Right kidney (tissue), 1 donor: ENCODE data around the gene CRTC1.
"Not testable (repeated sequence)": the region's sequence is repeated elsewhere in the genome, so short reads cannot be mapped to it uniquely, and the experiment has no call there.

Experiments used
- DNase-seq: peaks from one replicate; pipeline ENCODE4 v3.0.0-alpha.2; 2016

Gene CRTC1

DNA sequence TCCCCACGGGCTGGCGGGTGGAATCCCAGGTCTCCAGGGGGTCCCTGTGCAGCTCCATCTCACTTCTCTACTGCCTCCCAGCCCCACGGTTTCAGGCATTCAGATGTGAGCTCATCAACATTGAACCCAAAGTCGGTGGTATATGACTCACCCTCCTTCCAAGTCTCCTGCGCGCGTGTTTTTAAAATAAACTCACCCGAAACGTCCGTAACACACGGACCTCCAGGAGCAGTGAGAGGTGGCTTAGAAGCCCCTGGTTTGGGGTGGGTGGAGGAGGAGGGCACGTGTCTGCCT lies 14.0 kb upstream of the CRTC1 start:
- DNase-seq = no peak

DNA sequence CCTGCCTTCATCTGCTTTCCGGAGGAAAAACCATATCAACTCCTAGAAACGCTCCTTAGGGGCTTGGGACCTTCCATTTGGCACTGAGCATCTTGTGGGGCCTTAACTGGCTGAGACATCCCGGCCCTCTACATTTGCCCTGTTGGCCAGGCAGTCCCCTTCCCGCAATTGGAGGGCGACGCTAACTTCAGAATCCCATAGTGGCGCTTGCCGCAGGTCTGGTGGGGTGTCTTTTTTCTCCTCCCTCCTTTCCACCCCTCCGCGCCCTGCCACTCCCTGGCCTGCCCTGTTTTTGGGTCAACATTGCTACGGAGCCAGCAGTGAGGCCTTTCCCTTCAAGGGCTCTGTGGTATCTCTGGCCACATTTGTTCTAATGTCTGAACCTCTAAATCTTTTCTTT lies 13.6 kb upstream of the CRTC1 start:
- no peak for DNase-seq

DNA sequence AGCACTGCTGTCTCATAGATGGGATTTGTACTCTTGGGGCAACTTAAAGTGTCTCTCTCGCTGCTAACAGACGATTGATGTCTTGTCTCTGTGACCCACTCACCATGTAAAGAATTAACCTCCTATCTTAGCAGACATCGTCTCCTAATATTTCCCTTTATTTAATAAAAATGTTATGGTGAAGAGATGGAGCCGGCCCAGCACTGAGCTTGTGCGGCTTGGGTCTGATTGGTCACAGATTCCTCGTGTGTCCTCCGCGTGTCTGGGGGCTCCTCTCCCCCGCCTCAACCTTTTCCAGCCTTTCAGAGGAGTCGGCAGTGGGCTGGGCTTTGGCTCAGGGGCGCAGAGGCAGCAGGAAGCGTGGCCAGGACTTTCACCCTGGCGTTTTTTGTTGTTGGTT lies 13.2 kb upstream of the CRTC1 start:
- DNase-seq = no peak

DNA sequence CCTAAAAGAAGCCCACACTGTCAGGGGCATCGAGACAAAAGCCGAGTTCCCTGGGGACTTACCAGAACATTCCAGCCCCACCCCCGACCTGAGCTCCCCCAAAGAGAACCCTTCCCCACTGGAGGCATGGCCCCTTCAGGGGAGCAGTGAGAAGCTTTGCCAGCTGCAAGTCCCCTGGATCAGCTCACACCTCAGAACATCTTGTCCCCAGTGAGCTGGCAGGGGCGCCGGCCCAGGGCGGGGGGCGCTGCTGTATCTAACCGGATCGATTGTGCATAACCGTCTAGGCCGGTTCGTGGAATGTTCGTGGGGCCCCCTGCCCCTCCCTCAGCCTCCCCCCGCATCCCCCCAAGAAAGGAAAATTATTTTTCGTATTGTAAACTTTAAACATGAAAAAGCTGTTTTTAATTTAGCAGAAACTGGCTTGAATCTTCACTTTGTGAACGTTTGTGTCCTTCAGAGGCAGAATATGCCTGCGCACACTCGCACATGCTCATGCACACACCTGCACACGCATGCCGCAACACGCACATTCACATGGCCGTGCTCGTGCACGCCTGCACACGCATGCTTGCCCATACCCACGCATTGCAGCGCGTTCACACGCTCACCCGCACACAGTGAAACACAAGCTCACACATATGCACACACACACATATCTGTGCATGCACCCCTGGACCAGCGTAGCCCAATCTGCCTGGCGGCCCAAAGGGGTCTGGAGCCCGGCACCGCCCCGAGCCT lies 12.0 kb upstream of the CRTC1 start:
- DNase-seq = no peak

DNA sequence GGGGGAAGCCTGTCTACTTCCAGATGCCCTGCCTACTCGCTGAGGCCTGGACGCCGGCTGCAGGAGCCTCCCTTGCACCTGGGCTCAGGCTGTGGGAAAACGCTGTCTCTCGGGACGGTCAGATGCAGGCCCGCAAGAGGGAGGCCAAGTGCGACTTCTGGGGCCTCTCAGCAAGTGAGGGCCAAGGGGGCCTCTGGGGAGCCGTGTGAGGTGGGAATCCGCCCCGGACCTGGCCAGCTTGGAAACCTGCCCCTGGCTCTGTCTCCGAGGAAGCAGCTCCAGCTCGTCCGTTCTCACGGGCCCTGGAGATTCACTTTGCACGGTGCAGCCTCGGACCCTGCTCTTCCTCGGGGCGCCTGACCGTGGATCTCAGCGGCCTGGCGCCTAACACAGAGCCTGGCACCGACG lies 11.4 kb upstream of the CRTC1 start:
- no peak for DNase-seq

DNA sequence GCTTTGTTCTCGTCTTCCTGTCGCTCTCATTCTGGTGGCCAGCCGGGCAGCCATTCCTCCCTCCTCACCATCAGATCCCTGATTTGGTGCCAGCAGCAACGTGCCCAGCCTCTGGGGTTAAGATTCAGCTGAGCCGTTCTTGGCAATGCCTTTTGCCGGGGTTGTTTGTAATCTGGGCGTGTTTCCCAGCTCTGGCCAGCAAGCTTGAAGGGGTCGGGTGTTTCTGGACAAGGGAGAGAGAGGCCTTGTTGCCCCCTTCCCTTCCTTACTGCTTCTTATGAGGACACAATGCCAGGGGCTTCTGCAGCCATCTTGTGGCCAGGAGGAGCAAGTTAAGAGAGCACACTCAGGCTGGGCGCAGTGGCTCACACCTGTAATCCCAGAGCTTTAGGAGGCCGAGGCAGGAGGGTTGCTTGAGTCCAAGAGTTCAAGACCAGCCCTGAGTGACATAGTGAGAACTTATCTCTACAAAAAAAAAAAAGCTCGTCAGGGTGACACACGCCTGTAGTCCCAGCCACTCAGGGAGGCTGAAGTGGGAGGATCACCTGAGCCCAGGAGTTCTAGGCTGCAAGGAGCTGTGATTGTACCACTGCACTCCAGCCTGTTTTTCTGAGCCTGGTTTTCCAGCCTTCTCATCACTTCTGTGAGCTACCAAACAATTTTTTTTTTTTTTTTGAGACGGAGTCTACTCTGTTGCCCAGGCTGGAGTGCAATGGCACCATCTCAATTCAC lies 10.7 kb upstream of the CRTC1 start:
- no peak for DNase-seq

DNA sequence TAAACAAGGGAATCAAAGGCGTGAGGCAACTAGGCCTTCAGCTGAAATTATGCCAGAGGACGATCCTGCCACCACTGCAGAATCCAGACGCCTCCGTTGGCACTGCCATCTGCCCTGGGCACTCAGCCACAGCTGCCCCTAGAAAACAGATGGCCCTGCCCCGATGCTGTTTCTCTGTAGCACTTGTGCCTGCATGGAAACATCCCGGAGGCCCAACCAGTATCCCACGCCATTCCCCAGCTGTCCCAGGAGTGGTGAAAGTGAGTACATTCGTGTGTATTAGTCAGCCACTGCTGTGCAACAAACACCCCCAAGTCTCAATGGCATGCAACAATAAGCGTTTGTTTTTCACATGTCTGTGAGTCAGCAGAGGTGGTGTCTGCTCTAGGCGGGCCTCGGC lies 8.9 kb upstream of the CRTC1 start:
- no peak for DNase-seq

DNA sequence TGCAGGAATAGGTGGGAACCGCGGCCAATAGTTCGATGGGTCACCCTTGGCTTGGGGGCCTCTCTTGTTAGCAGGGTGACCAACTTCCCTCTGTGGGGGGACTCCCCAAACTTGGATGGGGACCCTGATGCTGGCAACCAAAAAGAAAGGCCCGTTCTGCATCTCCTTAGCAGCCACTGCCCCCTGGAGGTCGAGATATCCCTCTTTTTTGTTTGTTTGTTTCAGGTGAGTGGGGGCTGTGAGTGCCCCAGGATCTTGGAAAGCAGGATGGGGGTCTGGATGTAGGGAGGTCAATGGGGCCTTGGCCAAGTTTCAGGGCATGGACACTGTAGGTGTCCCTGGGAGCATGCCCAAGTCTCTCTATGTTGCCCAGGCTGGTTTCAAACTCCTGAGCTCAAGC lies 7.7 kb upstream of the CRTC1 start:
- no peak for DNase-seq

DNA sequence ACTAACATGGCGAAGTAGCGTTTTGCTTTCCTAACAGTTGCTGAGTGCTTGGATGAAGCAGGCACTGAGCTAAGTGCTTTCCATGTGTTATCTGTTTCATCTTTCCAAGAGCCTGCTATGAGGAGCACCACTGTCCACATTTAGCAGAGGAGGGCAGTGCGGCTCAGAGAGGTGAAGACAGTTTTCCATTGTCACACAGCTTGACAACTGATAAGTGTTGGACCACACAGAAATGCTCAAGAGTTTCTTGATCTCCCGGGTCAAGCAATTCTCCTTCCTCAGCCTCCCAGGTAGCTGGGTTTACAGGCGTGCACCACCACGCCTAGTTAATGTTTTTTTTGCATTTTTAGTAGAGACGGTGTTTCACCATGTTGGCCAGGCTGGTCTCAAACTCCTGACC lies 6.8 kb upstream of the CRTC1 start:
- no peak for DNase-seq

DNA sequence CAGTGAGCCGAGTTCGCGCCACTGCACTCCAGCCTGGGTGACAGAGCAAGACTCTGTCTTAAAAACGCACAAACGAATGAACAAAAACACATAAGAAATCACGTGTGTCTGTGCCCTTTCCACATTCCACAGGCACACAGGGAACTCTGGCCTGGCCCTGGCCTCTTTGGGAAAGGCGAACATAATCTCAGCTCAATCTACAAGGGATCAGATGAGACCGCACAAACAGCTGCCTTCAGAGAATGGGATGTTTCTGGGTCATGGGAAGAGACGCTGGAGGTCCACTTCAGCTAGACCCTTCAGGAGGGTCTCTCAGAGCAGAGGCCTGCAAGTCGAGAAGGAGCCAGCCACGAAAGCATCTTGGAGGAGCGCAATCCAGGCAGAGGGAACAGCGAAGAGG lies 6.3 kb upstream of the CRTC1 start:
- DNase-seq = no peak

DNA sequence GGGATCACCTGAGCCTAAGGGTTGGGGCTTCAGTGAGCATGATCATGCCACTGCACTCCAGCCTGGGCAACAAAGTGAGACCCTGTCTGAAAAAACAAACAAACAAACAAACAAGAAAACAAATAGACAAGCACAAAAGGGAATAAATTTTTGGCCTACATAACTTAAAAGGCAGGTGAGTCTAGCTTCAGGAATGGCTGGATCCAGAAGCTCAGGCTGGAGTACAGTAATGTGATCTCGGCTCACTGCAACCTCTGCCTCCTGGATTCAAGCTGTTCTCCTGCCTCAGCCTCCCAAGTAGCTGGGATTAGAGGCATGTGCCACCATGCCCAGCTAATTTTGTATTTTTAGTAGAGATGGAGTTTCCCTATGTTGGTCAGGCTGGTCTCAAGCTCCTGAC lies 3.3 kb upstream of the CRTC1 start:
- not testable (repeated sequence) for DNase-seq

DNA sequence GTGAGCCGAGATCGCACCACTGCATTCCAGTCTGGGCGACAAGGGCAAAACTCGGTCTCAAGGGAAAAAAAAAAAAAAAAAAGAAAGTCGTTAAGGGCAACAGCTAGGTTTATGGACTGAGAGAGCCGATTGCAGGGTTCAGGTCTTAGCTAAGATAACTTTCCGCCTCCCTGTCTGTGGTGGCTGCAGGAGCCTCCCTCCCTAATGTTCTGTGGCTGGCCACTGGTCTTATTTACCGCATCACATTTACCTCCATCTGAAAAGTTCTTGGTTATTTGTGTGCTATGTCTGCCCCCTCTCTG lies 722 bp upstream of the CRTC1 start:
- DNase-seq = no peak

DNA sequence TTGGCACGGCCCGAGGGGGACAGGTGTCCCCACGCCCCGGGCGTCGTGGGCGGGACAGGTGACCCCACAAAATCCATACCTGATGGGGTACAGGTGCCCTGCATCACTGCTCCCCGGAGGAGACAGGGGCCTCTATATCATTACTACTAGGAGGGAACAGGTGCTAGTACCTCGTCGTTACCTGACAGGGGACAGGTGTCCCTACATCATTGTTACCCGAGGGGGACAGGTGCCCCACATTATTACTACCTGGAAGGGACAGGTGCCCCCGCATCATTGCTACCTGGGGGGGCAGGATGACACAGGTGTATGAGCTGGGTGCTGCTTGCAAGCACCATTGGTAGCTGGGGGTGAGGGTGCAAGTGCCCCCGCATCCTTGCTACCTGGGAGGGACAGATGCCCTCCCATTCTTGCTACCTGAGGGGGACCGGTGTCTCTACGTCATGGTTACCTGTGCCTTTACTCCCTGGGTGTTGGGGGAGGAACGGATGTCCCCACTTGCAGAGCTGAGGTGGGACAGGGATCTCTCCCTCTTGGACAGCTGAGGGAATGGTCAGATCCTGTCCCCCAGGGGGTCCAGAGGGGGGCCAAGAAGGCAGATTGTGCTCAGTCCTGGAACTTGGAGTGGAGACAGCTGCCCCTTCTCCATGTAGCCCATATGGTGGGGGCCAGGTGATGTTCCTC lies 620 bp downstream of the CRTC1 start:
- no peak for DNase-seq

DNA sequence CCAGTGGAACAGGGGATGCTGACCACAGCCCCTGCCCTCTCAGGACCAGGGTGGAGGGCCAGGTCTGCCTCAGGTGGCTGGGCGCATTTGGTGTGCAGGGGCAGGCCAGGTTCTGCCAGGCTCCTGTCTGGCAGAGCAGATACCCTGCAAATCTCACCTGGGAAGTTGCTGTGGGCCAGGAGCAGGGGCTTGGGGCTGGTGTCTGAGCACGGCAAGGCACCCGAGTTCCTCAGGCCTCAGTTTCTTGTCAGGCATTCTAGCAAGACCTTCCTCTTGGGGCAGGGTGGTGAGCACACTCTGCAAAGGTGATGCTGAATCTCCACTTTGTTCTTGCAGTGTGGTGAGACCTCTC lies 1.1 kb downstream of the CRTC1 start:
- DNase-seq = no peak

DNA sequence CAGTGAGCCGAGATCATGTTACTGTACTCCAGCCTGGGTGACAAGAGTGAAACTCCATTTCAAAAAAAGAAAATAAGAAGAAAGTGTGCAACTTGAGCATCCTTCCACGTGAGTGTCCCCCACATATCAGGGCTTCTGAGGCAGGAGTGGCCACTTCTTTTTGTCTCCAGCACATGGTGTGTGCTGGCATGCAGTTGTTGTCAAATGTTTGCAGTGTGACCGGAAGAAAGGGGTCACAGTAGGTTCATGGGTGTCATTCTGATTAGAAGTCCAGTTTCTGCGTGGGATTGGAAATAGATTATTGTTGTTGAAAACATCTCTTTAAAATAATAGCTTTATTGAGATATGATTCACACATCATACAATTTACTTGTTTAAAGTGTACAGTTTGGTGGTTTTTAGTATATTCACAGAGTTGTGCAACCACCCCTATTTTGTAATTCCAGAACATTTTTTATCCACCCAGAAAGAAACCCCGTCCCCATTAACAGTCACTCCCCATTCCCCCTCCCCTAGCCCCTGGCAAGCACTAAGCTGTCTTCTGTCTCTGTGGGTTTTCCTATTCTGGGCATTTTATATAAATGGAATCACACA lies 2.2 kb downstream of the CRTC1 start:
- DNase-seq = no peak

DNA sequence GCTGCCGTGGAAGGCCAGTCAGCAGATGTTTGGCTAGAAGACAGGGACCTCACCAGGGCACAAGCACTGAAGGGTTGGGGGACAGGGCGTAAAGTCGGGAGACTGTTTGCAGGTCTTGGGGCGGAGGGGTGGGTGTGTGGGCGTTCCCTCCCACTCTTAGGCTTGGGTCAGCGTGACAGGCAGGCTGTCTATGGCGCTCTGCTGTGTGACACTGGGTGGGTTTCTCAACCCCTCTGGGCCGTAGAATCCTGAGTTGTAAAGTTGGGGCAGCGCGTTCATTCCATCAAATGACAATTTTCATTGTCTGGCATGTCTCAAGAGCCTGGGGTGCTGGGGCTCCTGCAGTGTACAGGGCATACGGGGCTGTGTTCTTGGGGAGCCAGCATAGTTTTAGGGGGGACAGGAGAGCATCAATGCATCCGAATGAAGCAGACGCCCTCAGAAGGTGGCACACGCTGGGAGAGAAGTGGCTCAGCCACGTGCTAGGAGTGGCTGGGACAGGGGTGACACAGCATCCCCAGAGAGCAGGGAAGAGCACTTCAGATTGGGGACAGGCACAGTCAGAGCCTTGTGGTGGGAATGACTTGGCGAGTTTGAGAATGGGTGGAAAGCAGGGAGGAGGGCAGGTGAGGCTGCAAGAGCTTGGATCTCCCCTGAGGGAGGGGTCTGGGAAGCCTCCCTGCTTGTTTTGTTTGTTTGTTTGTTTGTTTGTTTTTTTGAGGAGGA lies 4.4 kb downstream of the CRTC1 start:
- DNase-seq = no peak

DNA sequence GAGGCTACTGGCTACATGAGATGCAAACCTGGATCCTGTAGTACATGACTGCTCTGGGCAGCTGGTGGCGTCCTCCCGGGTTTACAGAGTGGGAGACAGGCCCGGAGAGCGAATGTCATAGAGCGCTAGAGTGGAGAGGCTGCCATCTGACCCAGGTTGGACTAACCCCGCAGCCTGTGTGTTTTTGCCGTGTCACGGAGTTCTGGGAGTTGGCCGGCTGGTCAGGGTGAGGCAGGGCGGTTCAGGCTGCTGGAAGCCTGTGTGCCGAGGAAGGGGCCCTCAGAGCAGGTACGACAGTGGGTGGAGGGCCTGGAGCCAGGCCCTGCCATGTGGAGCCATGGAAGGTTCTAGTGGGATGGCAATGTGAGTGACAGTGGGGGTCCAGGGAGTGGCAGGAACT lies 12.5 kb downstream of the CRTC1 start:
- no peak for DNase-seq

DNA sequence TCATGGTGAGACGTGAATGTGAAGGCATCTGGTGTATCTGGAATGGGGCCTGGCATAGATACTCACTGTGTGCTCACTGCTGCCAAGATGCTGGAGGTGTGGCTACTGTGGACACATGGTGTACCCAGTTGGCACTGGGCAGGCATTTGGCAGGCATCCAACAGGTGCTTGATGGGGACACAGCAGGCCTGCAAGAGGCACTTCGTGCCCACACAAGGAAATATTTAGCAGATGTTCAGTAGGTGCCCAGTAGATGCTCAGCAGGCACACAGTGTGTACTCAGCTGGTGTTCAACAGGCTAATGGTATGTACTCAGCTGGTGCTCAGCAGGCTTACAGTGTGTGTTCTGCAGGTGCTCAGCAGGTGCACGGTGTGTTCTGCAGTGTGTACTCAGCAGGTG lies 14.2 kb downstream of the CRTC1 start:
- no peak for DNase-seq

DNA sequence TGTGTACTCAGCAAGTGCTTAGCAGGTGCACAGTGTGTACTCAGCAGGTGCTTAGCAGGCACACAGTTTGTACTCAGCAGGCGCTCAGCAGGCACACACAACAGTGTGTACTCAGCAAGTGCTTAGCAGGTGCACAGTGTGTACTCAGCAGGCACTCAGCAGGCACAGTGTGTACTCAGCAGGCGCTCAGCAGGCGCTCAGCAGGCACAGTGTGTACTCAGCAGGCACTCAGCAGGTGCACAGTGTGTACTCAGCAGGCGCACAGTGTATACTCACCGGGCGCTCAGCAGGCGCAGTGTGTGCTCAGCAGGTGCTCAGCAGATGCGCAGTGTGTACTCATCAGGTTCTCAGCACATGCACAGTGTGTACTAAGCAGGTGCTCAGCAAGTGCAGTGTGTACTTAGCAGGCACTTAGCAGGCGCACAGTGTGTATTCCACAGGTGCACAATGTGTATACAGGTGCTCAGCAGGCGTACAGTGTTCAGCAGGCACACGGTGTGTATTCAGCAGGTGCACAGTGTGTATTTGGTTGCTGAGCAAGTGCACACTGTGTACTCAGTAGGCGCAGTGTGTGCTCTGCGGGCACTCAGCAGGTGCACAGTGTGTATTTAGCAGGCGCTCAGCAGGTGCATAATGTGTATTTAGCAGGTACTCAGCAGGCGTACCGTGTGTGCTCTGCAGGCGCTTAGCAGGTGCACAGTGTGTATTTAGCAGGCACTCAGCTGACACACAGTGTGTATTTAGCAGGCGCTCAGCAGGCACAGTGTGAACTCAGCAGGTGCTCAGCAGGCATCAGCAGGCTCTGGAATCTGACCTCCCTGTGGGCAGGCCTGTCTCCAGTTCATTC lies 15.1 kb downstream of the CRTC1 start:
- no peak for DNase-seq

DNA sequence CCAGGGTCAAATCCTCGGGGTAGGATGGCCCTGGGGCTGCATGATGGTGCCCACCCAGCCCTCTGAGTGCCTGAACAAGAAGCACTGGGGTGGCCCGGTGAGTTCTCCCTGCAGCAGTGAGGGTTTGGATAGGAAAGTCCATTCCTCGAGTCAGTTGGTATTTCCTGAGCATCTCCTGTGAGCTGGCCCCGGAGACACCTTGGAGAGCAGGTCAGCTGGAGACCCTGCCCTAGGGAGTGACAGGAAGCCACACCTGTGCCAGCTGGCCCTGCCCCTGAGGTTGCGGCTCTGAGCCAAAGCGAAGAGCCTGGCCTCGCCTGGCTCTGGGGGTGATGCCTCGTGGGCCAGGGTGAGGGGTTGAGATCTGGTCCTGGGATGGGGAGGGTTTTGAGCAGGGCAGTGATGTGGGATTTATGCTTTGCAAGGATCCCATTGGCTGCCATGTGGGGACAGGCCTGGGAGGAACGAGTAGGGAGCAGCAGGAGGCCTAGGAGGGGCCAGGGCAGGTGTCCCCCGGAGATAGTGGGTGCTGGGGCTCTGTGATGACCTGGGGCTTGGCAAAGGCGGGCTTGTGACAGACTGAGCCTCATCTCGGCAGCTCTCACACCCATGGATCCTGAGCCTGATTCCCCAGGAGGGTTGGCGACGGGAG lies 16.0 kb downstream of the CRTC1 start:
- DNase-seq = no peak

DNA sequence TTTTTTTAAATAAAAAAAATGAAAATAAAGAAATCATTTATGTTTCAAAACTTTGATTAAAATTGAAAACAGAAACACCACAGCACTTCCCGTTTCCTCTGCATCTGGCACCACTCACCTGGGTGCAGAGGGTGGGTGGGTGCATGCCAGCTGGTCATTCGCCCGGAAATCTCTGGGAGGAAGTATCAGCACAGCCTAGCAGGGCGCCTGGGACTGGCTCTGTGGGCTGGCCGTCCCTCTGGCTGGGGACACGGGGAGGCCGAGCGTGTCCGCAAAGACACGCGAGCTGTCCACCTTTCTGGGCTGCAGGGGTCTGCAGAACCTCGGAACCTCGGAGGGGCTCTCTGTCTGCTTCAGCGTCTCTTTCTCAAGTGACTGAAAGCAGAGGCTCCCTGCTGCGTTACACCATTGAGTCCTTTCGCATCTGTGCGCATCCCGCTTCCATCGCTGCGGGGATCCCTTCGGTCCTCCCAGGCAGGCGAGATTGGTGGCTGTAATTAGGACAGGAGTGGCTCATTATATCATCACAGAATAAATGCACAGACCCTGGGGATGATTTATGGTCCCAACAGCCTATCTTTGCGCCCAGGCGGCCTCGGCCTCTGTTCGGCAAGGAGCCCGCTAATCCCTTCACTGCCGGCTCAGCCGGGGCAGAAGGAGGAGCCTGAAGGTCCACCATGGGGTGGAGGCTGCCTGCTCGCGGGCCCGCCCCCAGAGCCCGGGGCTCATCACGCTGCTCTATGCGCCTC lies 17.2 kb downstream of the CRTC1 start:
- DNase-seq = peak; percentile 84
